ENCODE results near the gene AQP3.

AQP3 gene

DNA sequence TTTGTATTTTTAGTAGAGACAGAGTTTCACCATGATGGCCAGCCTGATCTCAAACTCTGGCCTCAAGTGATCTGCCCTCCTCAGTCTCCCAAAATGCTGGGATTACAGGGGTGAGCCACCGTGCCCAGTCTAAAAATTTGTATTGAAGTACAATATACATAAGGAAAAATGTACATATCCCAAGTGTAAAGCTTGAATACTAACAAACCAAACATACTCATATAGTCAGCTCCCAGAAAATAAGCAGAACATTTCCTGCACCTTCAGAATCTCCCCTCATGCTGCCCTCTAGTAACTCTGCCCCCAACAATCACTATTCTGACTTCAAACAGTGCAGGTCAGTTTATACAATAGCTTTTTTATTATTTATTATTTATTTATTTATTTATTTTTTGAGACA, 28.0 kb upstream of the AQP3 start:
- no peak overlapping the region for H2AFZ ChIP-seq (ENCODE audit: low read length)
- no peaks in the 10 kb centered on the region for H4K20me1 ChIP-seq (ENCODE audit: insufficient read depth, low read length)
- H3K36me3 ChIP-seq (ENCODE audit: insufficient read depth, low read length): peaks cover 19% of the 10 kb centered on the region; the same call in 1 of the 2 replicates
- no peak overlapping the region for H3K27ac ChIP-seq (ENCODE audit: low read depth, low read length, poor library complexity, severe bottlenecking)
- H3K79me2 ChIP-seq (ENCODE audit: insufficient read depth, low read length): peaks cover 8% of the 10 kb centered on the region
- no peaks in the 10 kb centered on the region for H3K27me3 ChIP-seq (ENCODE audit: insufficient read depth, low read length)
- H3K4me2 ChIP-seq (ENCODE audit: low read length): no peak overlapping the region
- H3K4me1 ChIP-seq (ENCODE audit: insufficient read depth, low read length, severe bottlenecking): peaks cover 17% of the 10 kb centered on the region
- H3F3A ChIP-seq (ENCODE audit: insufficient read depth, low read length): no peaks in the 10 kb centered on the region
- H3K9me3 ChIP-seq (ENCODE audit: low read length): no peaks in the 10 kb centered on the region
- H3K9ac ChIP-seq (ENCODE audit: low read length): no peak overlapping the region
- no peaks in the 10 kb centered on the region for H3K9me2 ChIP-seq (ENCODE audit: low read depth, low read length)
- H3K4me3 ChIP-seq (ENCODE audit: low read depth, low read length, poor library complexity, severe bottlenecking): no peak overlapping the region
- no peak for TF ChIP-seq EZH2 (IDR thresholded peaks at IDR 0.05; ENCODE audit: borderline replicate concordance, low read length)

DNA sequence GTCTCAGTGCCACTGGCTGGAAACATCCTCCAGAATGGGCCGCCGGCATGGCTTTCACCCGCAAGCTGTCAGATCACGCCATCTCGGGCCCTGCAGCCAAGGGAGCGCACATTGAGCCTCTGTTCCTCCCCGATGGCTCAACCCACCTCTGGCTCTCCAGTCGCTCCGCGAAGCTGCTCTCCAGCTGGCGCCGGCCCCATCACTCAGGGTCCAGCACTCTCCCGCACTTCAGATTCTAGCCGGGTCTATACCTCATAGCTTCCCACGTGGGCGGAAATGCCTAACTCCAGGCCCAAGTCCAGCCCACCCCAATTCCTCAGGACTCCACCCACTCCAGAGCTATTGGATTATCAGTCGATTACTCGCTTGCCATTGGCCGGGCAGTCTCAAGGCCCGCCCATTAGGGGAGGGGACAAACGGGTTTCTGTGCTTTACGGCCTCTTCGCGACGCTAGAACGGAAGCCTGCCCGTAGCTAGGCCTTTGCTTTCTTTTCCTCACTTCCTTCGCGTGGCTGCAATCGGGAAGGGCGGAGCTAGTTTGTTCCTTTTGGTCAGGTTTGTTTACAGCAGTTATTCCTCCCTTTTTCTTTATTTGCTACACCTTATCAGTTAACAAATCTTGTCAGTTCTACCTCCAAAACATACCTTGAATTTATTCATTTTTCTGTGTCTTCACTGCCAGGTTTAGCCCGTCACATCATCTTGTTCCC, 26.4 kb upstream of the AQP3 start, which contains the start of gene NOL6:
NOL6 (minus strand) TSS at position 282 of the 710 bp plus-strand sequence; CDS start at position 200, 82 bp downstream.
- Histone ChIP-seq H3K4me3 (ENCODE audit: low read depth, low read length, poor library complexity, severe bottlenecking) (peak within 1 kb of the TSS; percentile 86), H3F3A (ENCODE audit: insufficient read depth, low read length) (no peaks in the 10 kb centered on the region), H4K20me1 (ENCODE audit: insufficient read depth, low read length) (no peaks in the 10 kb centered on the region), H3K9ac (ENCODE audit: low read length) (peak within 1 kb of the TSS; percentile 77), H3K36me3 (ENCODE audit: insufficient read depth, low read length) (peaks cover 35% of the 10 kb centered on the region), H3K4me1 (ENCODE audit: insufficient read depth, low read length, severe bottlenecking) (peaks cover 17% of the 10 kb centered on the region), H3K9me2 (ENCODE audit: low read depth, low read length) (no peaks in the 10 kb centered on the region), H3K4me2 (ENCODE audit: low read length) (peak within 1 kb of the TSS; percentile 83), H3K79me2 (ENCODE audit: insufficient read depth, low read length) (peaks cover 8% of the 10 kb centered on the region), H3K9me3 (ENCODE audit: low read length) (no peaks in the 10 kb centered on the region), H3K27me3 (ENCODE audit: insufficient read depth, low read length) (no peaks in the 10 kb centered on the region), H2AFZ (ENCODE audit: low read length) (peak within 1 kb of the TSS; percentile 82), H3K27ac (ENCODE audit: low read depth, low read length, poor library complexity, severe bottlenecking) (no peak within 1 kb of the TSS)
- TF ChIP-seq, protein P1, sequence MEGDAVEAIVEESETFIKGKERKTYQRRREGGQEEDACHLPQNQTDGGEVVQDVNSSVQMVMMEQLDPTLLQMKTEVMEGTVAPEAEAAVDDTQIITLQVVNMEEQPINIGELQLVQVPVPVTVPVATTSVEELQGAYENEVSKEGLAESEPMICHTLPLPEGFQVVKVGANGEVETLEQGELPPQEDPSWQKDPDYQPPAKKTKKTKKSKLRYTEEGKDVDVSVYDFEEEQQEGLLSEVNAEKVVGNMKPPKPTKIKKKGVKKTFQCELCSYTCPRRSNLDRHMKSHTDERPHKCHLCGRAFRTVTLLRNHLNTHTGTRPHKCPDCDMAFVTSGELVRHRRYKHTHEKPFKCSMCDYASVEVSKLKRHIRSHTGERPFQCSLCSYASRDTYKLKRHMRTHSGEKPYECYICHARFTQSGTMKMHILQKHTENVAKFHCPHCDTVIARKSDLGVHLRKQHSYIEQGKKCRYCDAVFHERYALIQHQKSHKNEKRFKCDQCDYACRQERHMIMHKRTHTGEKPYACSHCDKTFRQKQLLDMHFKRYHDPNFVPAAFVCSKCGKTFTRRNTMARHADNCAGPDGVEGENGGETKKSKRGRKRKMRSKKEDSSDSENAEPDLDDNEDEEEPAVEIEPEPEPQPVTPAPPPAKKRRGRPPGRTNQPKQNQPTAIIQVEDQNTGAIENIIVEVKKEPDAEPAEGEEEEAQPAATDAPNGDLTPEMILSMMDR (IDR thresholded peaks at IDR 0.05; ENCODE audit: low read length): no peak
- TF ChIP-seq EZH2 (IDR thresholded peaks at IDR 0.05; ENCODE audit: borderline replicate concordance, low read length): no peak

DNA sequence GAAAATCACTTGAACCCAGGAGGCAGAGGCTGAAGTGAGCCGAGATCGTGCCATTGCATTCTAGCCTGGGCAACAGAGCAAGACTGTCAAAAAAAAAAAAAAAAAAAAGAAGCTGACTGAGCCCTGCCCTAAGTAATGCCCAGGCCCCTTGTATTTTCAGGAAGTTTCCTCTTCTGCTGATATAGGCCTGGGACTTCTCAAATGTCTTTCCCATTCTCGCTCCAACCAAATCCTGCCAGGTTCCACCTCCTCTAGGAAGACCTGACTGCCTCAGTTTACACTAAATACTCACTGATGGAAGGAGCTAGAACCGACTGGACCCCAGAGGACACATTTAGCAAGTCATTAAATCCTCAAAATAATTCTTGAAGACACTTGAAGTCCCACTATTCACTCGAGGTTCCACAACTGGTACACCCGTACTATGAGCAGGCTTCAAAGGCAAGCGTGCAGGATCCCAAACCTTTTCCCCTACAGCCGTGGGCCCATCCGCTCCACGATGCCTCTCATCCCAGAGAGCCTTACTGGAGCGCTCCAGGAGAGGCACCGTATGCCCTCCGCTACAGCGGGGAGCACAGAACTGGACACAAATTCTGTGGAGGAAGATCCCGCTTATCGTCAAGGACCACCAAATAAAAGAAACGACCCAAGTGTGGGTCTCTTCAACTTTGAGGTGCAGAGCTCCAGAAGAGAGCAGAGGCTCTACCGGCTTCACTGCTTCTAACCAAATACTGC, 25.7 kb upstream of the AQP3 start:
- peaks cover 43% of the 10 kb centered on the region for H3K36me3 ChIP-seq (ENCODE audit: insufficient read depth, low read length)
- H3F3A ChIP-seq (ENCODE audit: insufficient read depth, low read length): no peaks in the 10 kb centered on the region
- TF ChIP-seq, protein P1 (IDR thresholded peaks at IDR 0.05; ENCODE audit: low read length): no peak
- TF ChIP-seq EZH2 (IDR thresholded peaks at IDR 0.05; ENCODE audit: borderline replicate concordance, low read length): no peak
- peaks cover 8% of the 10 kb centered on the region for H3K79me2 ChIP-seq (ENCODE audit: insufficient read depth, low read length)
- no peaks in the 10 kb centered on the region for H3K27me3 ChIP-seq (ENCODE audit: insufficient read depth, low read length)
- no peak overlapping the region for H2AFZ ChIP-seq (ENCODE audit: low read length)
- H3K27ac ChIP-seq (ENCODE audit: low read depth, low read length, poor library complexity, severe bottlenecking): no peak overlapping the region
- peak overlapping the region; percentile 83 for H3K4me2 ChIP-seq (ENCODE audit: low read length)
- peaks cover 17% of the 10 kb centered on the region for H3K4me1 ChIP-seq (ENCODE audit: insufficient read depth, low read length, severe bottlenecking)
- H3K9me2 ChIP-seq (ENCODE audit: low read depth, low read length): no peaks in the 10 kb centered on the region
- H3K9ac ChIP-seq (ENCODE audit: low read length): peak overlapping the region; percentile 77
- H4K20me1 ChIP-seq (ENCODE audit: insufficient read depth, low read length): no peaks in the 10 kb centered on the region
- peak overlapping the region; percentile 86 for H3K4me3 ChIP-seq (ENCODE audit: low read depth, low read length, poor library complexity, severe bottlenecking)
- H3K9me3 ChIP-seq (ENCODE audit: low read length): no peaks in the 10 kb centered on the region

All from OCI-LY1 (cell line).